B cell (primary cell): ENCODE results near the gene TCF12. TPM values are rescaled to one million over a fixed set of nuclear protein-coding genes. Genes with fewer than 3 reads are reported as not detected.

Experiments used
- ATAC-seq: fragments of 200-7000 bp; cut with Tn5 transposase; one replicate; pipeline ENCODE4 v1.10.0; 2021; ENCODE audit warnings: low read depth, mild to moderate bottlenecking, moderate number of reproducible peaks, moderate library complexity
- CTCF ChIA-PET: fragments of 350-600 bp; sonication (Branson Sonifier 250); formaldehyde crosslinking; loops from one replicate; lab custom pipeline; 2021; ENCODE audit warnings: antibody characterized with exemption, inconsistent platforms; lab: Charles Lee
- POLR2A ChIA-PET: fragments of 350-600 bp; sonication (Branson Sonifier 250); formaldehyde crosslinking; loops from one replicate; lab custom pipeline; 2021; ENCODE audit warnings: antibody characterized with exemption; lab: Charles Lee
- DNase-seq: peaks from one replicate; pipeline ENCODE4 v3.0.0; 2013
- H2AFZ ChIP-seq: 2 replicates; pipeline ENCODE4 v1.6.1; 2012; ENCODE audit warnings: mild to moderate bottlenecking, low read depth, low read length; ENCODE audit not compliant: insufficient read depth, poor library complexity, severe bottlenecking
- H3K27ac ChIP-seq, 2 donors: 1 replicate in 1 of 2; 2 replicates in 1 of 2; pipeline ENCODE4 v1.5.1; 2012 to 2013; ENCODE audit warnings: low read length in 2 of 2, mild to moderate bottlenecking in 2 of 2, moderate library complexity in 1 of 2
- H3K27me3 ChIP-seq, 4 experiments: fragments of 200-600 bp in 1 of 4; sonication (generic) in 1 of 4; replicated peaks in 1 of 4; 1 replicate in 2 of 4; 2 replicates in 2 of 4; pipeline versions ENCODE4 v1.6.1 to v1.7.0; 2013 to 2016; ENCODE audit warnings: low read length in 3 of 4, mild to moderate bottlenecking in 2 of 4, mixed read lengths in 1 of 4, moderate library complexity in 1 of 4; ENCODE audit not compliant: insufficient read depth in 4 of 4, control insufficient read depth in 3 of 4; ENCODE audit errors: control extremely low read depth in 1 of 4
- H3K36me3 ChIP-seq, 2 experiments: replicated peaks in 1 of 2; 1 replicate in 1 of 2; 2 replicates in 1 of 2; pipeline versions ENCODE4 v1.6.1 to v1.7.1; 2013; ENCODE audit warnings: low read length in 1 of 2; ENCODE audit not compliant: insufficient read depth in 2 of 2, control insufficient read depth in 1 of 2; ENCODE audit errors: control extremely low read depth in 1 of 2, extremely low read depth in 1 of 2
- H3K4me1 ChIP-seq, 2 donors: fragments of 200-600 bp in 1 of 2; sonication (generic) in 1 of 2; 1 replicate in 1 of 2; 2 replicates in 1 of 2; pipeline versions ENCODE4 v1.5.1 to v1.6.1; 2013 to 2017; ENCODE audit warnings: low read length in 2 of 2; ENCODE audit not compliant: control insufficient read depth in 2 of 2, insufficient read depth in 2 of 2
- H3K4me2 ChIP-seq: replicated peaks from 2 replicates; pipeline ENCODE3; 2012; ENCODE audit warnings: mild to moderate bottlenecking, low read depth, low read length; ENCODE audit not compliant: poor library complexity, severe bottlenecking
- H3K4me3 ChIP-seq, 5 experiments: fragments of 200-600 bp in 1 of 5; sonication (generic) in 1 of 5; 1 replicate in 3 of 5; 2 replicates in 2 of 5; pipeline versions ENCODE4 v1.5.1 to v1.7.0; 2011 to 2016; ENCODE audit warnings: low read length in 4 of 5, mild to moderate bottlenecking in 4 of 5, low read depth in 2 of 5, control low read depth in 1 of 5, moderate library complexity in 1 of 5; ENCODE audit not compliant: insufficient read depth in 1 of 5; ENCODE audit errors: control extremely low read depth in 1 of 5, extremely low read depth in 1 of 5
- H3K79me2 ChIP-seq: fragments of 200-600 bp; sonication (generic); one replicate; pipeline ENCODE4 v1.6.0; 2016; ENCODE audit warnings: low read length; ENCODE audit not compliant: control insufficient read depth, insufficient read depth
- H3K9ac ChIP-seq: fragments of 200-600 bp; sonication (generic); 2 replicates; pipeline ENCODE4 v1.6.1; 2017; ENCODE audit warnings: mild to moderate bottlenecking, low read length, moderate library complexity
- H3K9me3 ChIP-seq, 3 donors: one replicate each; pipeline versions ENCODE4 v1.6.1 to v1.7.1; 2013; ENCODE audit warnings: low read length in 2 of 3; ENCODE audit not compliant: control insufficient read depth in 2 of 3, insufficient read depth in 1 of 3; ENCODE audit errors: control extremely low read depth in 1 of 3
- H4K20me1 ChIP-seq: 2 replicates; pipeline ENCODE4 v1.6.0; 2012; ENCODE audit warnings: mild to moderate bottlenecking, low read length; ENCODE audit not compliant: insufficient read depth, control insufficient read depth, poor library complexity, severe bottlenecking
- H3K27ac Mint-ChIP-seq: one replicate; pipeline ENCODE4 v1.8.0; 2021; ENCODE audit warnings: mixed read lengths
- H3K27me3 Mint-ChIP-seq: one replicate; pipeline ENCODE4 v1.8.0; 2021; ENCODE audit warnings: mixed read lengths
- H3K4me1 Mint-ChIP-seq: one replicate; pipeline ENCODE4 v1.8.0; 2021; ENCODE audit warnings: mixed read lengths
- H3K4me3 Mint-ChIP-seq: one replicate; pipeline ENCODE4 v1.8.0; 2021; ENCODE audit warnings: mixed read lengths
- H3K9me3 Mint-ChIP-seq: one replicate; pipeline ENCODE4 v1.8.0; 2022; ENCODE audit warnings: mixed read lengths; ENCODE audit not compliant: insufficient read depth
- CTCF ChIP-seq: fragments of 200-600 bp; IDR thresholded peaks from one replicate; pipeline ENCODE4 v1.8.0; 2022; ENCODE audit warnings: antibody characterized with exemption, mild to moderate bottlenecking
- EZH2 ChIP-seq: IDR thresholded peaks from 2 replicates; pipeline ENCODE4 v1.6.1; 2012; ENCODE audit warnings: borderline replicate concordance, low read depth, mild to moderate bottlenecking, moderate library complexity, low read length; ENCODE audit not compliant: insufficient read depth, poor library complexity, severe bottlenecking
- WGBS: methylation state at CpG from one replicate; pipeline ENCODE4 v1.1.5; 2013; ENCODE audit warnings: missing lambda C conversion rate; ENCODE audit not compliant: insufficient coverage; 5-methylcytosine and 5-hydroxymethylcytosine counted together
- intact Hi-C: fragments of 100-400 bp; cut with micrococcal nuclease; formaldehyde crosslinking; loops from one replicate; pipeline ENCODE4 v1.10.0; 2022
- polyA plus RNA-seq: library from polyadenylated mRNA; depleted of rRNA; stranded (reverse); fragments of >200 nt; gene quantifications from 2 replicates; pipeline ENCODE4 v1.2.3, GENCODE V29; 2012
- total RNA-seq, 2 donors: library from RNA; stranded (reverse); fragments of 120-200 nt in 1 of 2; gene quantifications; 1 replicate in 1 of 2; 2 replicates in 1 of 2; pipeline versions ENCODE4 v1.2.3 to v1.2.4, GENCODE V29; 2013 to 2022

TCF12 gene
- total and polyA plus RNA-seq, 2 donors (not counting 1 experiment from before 2014, with no cell fraction given): 27.1 to 131 TPM

- no peak overlapping the region for H3K9ac ChIP-seq
- no peak overlapping the region for H3K27ac ChIP-seq
- Mint-ChIP-seq H3K27me3 (peaks cover 1% of the 10 kb centered on the region), H3K4me3 (no peak overlapping the region), H3K9me3 (no peaks in the 10 kb centered on the region), H3K4me1 (peaks cover 15% of the 10 kb centered on the region), H3K27ac (no peak overlapping the region)
- DNase-seq (no peak), ATAC-seq (no peak)
- ChIA-PET CTCF (no interaction called here), POLR2A (no interaction called here)
- no peak overlapping the region for H3K4me3 ChIP-seq
- no peaks in the 10 kb centered on the region for H3K36me3 ChIP-seq
- peaks cover 0 to 2% (median 0%) of the 10 kb centered on the region in 3 donors for H3K9me3 ChIP-seq
- no peak for TF ChIP-seq EZH2
- no peak for TF ChIP-seq CTCF
- H3K4me2 ChIP-seq: no peak overlapping the region
- no CpG with 5 or more reads among the region's 3 CpGs for WGBS
- no peaks in the 10 kb centered on the region for H3K27me3 ChIP-seq
- no peaks in the 10 kb centered on the region for H4K20me1 ChIP-seq
- intact Hi-C loops: no loop called here
- peaks cover 20% of the 10 kb centered on the region for H3K79me2 ChIP-seq
- H3K4me1 ChIP-seq: peaks cover 9 to 12% of the 10 kb centered on the region in 2 donors
- no peak overlapping the region for H2AFZ ChIP-seq
Observed at GRCh38 chr15:57324590-57324890, 406.1 kb downstream of the TCF12 start.

GRCh38 chr15:57324944-57325679 is 406.7 kb downstream of the TCF12 start:
- Histone ChIP-seq H3K27me3 (no peaks in the 10 kb centered on the region), H3K79me2 (peaks cover 14% of the 10 kb centered on the region), H3K36me3 (no peaks in the 10 kb centered on the region), H3K4me3 (no peak overlapping the region), H3K9me3 (no peaks in the 10 kb centered on the region), H3K4me2 (no peak overlapping the region), H2AFZ (no peak overlapping the region), H3K27ac (no peak overlapping the region), H3K9ac (no peak overlapping the region), H3K4me1 (peaks cover 12 to 13% of the 10 kb centered on the region in 2 donors), H4K20me1 (no peaks in the 10 kb centered on the region)
- ChIA-PET POLR2A (no interaction called here), CTCF (no interaction called here)
- Mint-ChIP-seq H3K9me3 (no peaks in the 10 kb centered on the region), H3K4me1 (peaks cover 14% of the 10 kb centered on the region), H3K4me3 (no peak overlapping the region), H3K27me3 (peaks cover 5% of the 10 kb centered on the region), H3K27ac (no peak overlapping the region)
- DNase-seq (no peak), ATAC-seq (no peak)
- whole genome bisulfite sequencing: 91% methylated on average over 7 of the region's 11 CpGs
- TF ChIP-seq CTCF (no peak), EZH2 (no peak)
- intact Hi-C loops: no loop called here
